Measurements from ENCODE around the gene CD22. TPM values are rescaled to one million over a fixed set of nuclear protein-coding genes. Genes with fewer than 3 reads are reported as not detected.

CD22 gene
- polyA plus RNA-seq, 2 donors = 0.71 to 1.2 TPM

DNA sequence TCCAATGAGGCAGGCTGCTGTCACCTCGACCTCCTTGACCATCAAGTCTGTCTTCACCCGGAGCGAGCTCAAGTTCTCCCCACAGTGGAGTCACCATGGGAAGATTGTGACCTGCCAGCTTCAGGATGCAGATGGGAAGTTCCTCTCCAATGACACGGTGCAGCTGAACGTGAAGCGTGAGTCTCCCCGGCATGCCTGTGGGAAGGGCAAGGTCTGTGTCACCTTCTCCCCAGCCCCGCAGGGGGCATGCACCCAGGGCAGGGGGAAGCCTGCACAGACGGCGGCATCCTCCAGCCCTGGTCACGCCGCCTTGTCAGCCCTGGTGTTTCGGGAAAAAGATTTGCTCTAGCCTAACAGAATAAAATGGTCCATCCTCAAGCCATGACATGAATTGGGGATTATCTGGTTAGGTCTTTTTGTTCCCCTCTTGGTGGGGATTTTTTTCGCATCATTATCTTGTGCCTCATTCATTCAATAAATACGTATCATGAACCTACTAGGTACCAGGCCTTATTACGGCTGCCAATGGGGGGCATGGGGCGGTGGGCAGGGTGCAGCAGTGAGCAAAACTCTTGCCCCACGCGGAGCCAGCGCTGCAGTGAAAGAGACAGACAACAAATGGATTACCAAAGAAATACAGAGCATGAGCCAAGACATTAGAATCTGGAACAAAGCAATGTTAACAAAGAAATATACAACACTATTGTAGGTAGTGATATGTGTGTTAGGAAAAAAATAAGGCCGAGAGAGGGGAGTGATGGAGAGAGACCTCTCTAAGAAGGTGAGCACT lies 7.4 kb downstream of the CD22 start:
- Histone ChIP-seq H3K4me3 (ENCODE audit: low read depth in 1 of 2, low read length in 2 of 2) (no peak overlapping the region), H3K4me1 (ENCODE audit: control insufficient read depth in 2 of 2, insufficient read depth in 2 of 2, low read length in 1 of 2) (no peaks in the 10 kb centered on the region), H3K36me3 (ENCODE audit: control insufficient read depth in 2 of 2, insufficient read depth in 2 of 2, low read length in 1 of 2) (no peaks in the 10 kb centered on the region), H3K9me3 (ENCODE audit: control insufficient read depth in 2 of 2, insufficient read depth in 1 of 2, low read depth in 1 of 2, low read length in 1 of 2) (no peaks in the 10 kb centered on the region), H3K27me3 (ENCODE audit: control insufficient read depth in 1 of 2, insufficient read depth in 2 of 2, low read length in 2 of 2) (no peaks in the 10 kb centered on the region), H3K27ac (ENCODE audit: low read depth in 2 of 2, low read length in 1 of 2) (no peak overlapping the region)
- WGBS, 2 donors = 79 to 81% methylated on average over 21 of the region's 21 CpGs

DNA sequence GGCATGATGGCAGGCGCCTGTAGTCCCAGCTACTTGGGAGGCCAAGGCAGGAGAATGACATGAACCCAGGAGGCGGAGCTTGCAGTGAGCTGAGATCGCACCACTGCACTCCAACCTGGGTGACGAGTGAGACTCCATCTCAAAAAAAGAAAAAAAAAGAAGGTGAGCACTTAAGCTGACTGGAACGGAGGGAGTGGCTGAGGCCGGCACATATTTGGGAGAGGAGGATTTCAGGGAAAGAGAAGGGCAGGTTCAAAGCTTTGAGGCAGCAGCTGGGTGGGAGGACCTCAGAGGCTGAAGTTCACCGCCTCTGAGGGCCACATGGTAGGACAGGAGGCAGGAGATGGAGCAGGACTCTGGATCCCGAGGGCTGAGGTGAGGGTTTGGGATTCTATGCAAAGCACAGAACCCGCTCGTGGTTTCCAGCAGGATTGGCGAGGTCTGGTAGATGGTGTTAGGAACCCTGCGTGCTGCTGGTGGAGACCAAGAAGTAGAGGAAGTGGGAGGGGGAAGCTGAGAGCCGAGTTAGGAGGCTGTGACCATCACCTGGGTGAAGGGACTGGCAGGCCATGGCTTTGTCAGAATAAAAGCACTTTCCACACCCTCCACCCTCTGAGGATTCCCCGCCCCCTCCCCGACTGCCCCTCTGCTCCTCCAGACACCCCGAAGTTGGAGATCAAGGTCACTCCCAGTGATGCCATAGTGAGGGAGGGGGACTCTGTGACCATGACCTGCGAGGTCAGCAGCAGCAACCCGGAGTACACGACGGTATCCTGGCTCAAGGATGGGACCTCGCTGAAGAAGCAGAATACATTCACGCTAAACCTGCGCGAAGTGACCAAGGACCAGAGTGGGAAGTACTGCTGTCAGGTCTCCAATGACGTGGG lies 8.4 kb downstream of the CD22 start:
- Histone ChIP-seq H3K27me3 (ENCODE audit: control insufficient read depth in 1 of 2, insufficient read depth in 2 of 2, low read length in 2 of 2) (no peaks in the 10 kb centered on the region), H3K4me1 (ENCODE audit: control insufficient read depth in 2 of 2, insufficient read depth in 2 of 2, low read length in 1 of 2) (no peaks in the 10 kb centered on the region), H3K27ac (ENCODE audit: low read depth in 2 of 2, low read length in 1 of 2) (no peak overlapping the region), H3K36me3 (ENCODE audit: control insufficient read depth in 2 of 2, insufficient read depth in 2 of 2, low read length in 1 of 2) (no peaks in the 10 kb centered on the region), H3K4me3 (ENCODE audit: low read depth in 1 of 2, low read length in 2 of 2) (no peak overlapping the region), H3K9me3 (ENCODE audit: control insufficient read depth in 2 of 2, insufficient read depth in 1 of 2, low read depth in 1 of 2, low read length in 1 of 2) (no peaks in the 10 kb centered on the region)
- 73 to 78% methylated on average over 25 of the region's 25 CpGs for WGBS, 2 donors

DNA sequence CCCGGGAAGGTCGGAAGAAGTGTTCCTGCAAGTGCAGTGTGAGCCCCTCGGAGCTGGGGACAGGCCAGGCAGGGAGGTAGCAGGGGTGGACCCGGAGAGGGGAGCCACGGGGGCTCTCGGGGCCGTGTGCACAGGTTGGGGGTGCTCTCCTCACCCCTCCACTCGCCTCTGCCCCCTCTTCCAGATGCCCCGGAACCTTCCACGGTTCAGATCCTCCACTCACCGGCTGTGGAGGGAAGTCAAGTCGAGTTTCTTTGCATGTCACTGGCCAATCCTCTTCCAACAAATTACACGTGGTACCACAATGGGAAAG lies 9.0 kb downstream of the CD22 start:
- Histone ChIP-seq H3K4me3 (ENCODE audit: low read depth in 1 of 2, low read length in 2 of 2) (no peak overlapping the region), H3K4me1 (ENCODE audit: control insufficient read depth in 2 of 2, insufficient read depth in 2 of 2, low read length in 1 of 2) (no peaks in the 10 kb centered on the region)
- 76 to 77% methylated on average over 13 of the region's 13 CpGs for WGBS, 2 donors

DNA sequence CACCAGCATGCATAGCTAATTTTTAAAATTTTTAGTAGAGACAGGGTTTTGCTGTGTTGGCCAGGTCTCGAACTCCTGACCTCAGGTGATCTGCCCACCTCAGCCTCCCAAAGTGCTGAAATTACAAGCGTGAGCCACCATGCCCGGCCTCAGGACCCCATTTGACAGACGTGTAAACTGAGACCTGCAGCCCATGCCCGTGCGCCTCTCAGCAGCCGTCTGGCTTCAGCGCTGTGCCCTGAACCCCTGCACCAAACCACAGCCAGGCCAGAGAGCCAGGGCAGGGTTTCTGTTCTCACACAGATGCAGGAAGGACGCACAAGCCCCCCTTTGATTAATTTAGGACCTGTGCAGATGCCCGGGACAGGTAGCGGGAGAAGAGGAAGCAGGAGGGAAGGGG lies 11.4 kb downstream of the CD22 start:
- no peaks in the 10 kb centered on the region for H3K9me3 ChIP-seq (ENCODE audit: control insufficient read depth in 2 of 2, insufficient read depth in 1 of 2, low read depth in 1 of 2, low read length in 1 of 2)
- 81 to 91% methylated on average over 11 of the region's 11 CpGs for WGBS, 2 donors
- H3K36me3 ChIP-seq (ENCODE audit: control insufficient read depth in 2 of 2, insufficient read depth in 2 of 2, low read length in 1 of 2) = no peaks in the 10 kb centered on the region
- H3K27me3 ChIP-seq (ENCODE audit: control insufficient read depth in 1 of 2, insufficient read depth in 2 of 2, low read length in 2 of 2) = no peaks in the 10 kb centered on the region
- H3K27ac ChIP-seq (ENCODE audit: low read depth in 2 of 2, low read length in 1 of 2) = no peak overlapping the region
- peaks cover 0 to 4% of the 10 kb centered on the region in 2 donors for H3K4me1 ChIP-seq (ENCODE audit: control insufficient read depth in 2 of 2, insufficient read depth in 2 of 2, low read length in 1 of 2)
- no peak overlapping the region for H3K4me3 ChIP-seq (ENCODE audit: low read depth in 1 of 2, low read length in 2 of 2)

More for the DNA sequence above, 9.0 kb downstream of the CD22 start:
- H3K27me3 ChIP-seq (ENCODE audit: control insufficient read depth in 1 of 2, insufficient read depth in 2 of 2, low read length in 2 of 2) = no peaks in the 10 kb centered on the region
- no peaks in the 10 kb centered on the region for H3K36me3 ChIP-seq (ENCODE audit: control insufficient read depth in 2 of 2, insufficient read depth in 2 of 2, low read length in 1 of 2)
- H3K9me3 ChIP-seq (ENCODE audit: control insufficient read depth in 2 of 2, insufficient read depth in 1 of 2, low read depth in 1 of 2, low read length in 1 of 2) = no peaks in the 10 kb centered on the region
- H3K27ac ChIP-seq (ENCODE audit: low read depth in 2 of 2, low read length in 1 of 2) = no peak overlapping the region

DNA sequence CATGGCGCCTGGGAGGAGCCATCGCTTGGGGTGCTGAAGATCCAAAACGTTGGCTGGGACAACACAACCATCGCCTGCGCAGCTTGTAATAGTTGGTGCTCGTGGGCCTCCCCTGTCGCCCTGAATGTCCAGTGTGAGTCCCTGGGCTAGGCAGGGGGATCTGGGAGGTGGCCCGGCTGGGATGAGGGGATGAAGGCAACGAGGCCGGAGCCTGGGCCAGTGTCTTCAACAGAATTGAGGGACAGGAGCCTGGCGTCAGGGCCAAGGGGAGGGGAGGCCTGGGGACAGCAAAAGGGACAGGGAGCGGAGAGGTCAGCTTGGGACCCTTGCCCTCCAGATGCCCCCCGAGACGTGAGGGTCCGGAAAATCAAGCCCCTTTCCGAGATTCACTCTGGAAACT lies 12.0 kb downstream of the CD22 start:
- Histone ChIP-seq H3K27ac (ENCODE audit: low read depth in 2 of 2, low read length in 1 of 2) (no peak overlapping the region), H3K9me3 (ENCODE audit: control insufficient read depth in 2 of 2, insufficient read depth in 1 of 2, low read depth in 1 of 2, low read length in 1 of 2) (no peaks in the 10 kb centered on the region), H3K36me3 (ENCODE audit: control insufficient read depth in 2 of 2, insufficient read depth in 2 of 2, low read length in 1 of 2) (no peaks in the 10 kb centered on the region), H3K27me3 (ENCODE audit: control insufficient read depth in 1 of 2, insufficient read depth in 2 of 2, low read length in 2 of 2) (no peaks in the 10 kb centered on the region), H3K4me1 (ENCODE audit: control insufficient read depth in 2 of 2, insufficient read depth in 2 of 2, low read length in 1 of 2) (peaks cover 0 to 4% of the 10 kb centered on the region in 2 donors), H3K4me3 (ENCODE audit: low read depth in 1 of 2, low read length in 2 of 2) (no peak overlapping the region)
- 78 to 81% methylated on average over 16 of the region's 16 CpGs for WGBS, 2 donors

DNA sequence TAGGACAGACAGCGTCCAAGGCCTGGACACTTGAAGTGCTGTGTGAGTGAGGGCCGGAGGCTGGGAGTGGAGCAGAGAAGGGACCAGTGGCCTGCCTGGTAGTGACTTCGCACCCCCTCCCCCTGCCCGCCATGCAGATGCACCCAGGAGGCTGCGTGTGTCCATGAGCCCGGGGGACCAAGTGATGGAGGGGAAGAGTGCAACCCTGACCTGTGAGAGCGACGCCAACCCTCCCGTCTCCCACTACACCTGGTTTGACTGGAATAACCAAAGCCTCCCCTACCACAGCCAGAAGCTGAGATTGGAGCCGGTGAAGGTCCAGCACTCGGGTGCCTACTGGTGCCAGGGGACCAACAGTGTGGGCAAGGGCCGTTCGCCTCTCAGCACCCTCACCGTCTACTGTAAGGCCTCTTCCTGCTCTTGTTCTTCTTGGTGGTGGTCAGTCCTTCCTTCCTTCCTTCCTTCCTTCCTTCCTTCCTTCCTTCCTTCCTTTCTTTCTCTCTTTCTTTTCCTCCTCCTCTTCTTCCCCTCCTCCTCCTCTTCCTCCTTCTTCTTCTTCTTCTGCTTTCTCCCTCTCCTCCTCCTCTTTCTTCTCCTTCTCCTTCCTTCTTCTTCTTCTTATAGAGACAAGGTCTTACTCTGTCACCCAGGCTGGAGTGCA lies 12.7 kb downstream of the CD22 start:
- Histone ChIP-seq H3K36me3 (ENCODE audit: control insufficient read depth in 2 of 2, insufficient read depth in 2 of 2, low read length in 1 of 2) (no peaks in the 10 kb centered on the region), H3K27me3 (ENCODE audit: control insufficient read depth in 1 of 2, insufficient read depth in 2 of 2, low read length in 2 of 2) (no peaks in the 10 kb centered on the region), H3K9me3 (ENCODE audit: control insufficient read depth in 2 of 2, insufficient read depth in 1 of 2, low read depth in 1 of 2, low read length in 1 of 2) (no peaks in the 10 kb centered on the region), H3K4me3 (ENCODE audit: low read depth in 1 of 2, low read length in 2 of 2) (no peak overlapping the region), H3K4me1 (ENCODE audit: control insufficient read depth in 2 of 2, insufficient read depth in 2 of 2, low read length in 1 of 2) (peaks cover 0 to 4% of the 10 kb centered on the region in 2 donors), H3K27ac (ENCODE audit: low read depth in 2 of 2, low read length in 1 of 2) (no peak overlapping the region)
- WGBS, 2 donors = 82 to 89% methylated on average over 14 of the region's 14 CpGs

DNA sequence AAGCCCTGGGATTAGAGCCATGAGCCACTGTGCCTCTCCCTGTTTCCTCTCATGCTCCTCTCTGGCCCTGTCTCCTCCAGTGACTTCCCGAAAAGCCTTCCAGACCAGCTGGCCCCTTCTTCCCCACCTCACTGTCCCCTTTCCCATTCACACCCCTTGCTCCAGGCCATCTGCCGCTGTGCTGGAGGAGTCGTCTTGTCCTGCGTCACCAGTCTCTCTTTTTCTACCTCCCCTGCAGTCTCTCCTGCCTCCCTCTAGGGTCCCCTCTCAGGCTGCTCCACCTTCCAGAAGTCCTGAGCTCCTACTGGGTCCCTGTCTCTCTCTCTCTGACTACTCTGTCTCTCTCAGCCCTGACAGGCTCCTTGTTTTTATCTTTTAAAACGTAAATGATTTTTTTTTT lies 13.4 kb downstream of the CD22 start:
- Histone ChIP-seq H3K4me1 (ENCODE audit: control insufficient read depth in 2 of 2, insufficient read depth in 2 of 2, low read length in 1 of 2) (peaks cover 0 to 4% of the 10 kb centered on the region in 2 donors), H3K27ac (ENCODE audit: low read depth in 2 of 2, low read length in 1 of 2) (no peak overlapping the region), H3K9me3 (ENCODE audit: control insufficient read depth in 2 of 2, insufficient read depth in 1 of 2, low read depth in 1 of 2, low read length in 1 of 2) (no peaks in the 10 kb centered on the region), H3K36me3 (ENCODE audit: control insufficient read depth in 2 of 2, insufficient read depth in 2 of 2, low read length in 1 of 2) (no peaks in the 10 kb centered on the region), H3K27me3 (ENCODE audit: control insufficient read depth in 1 of 2, insufficient read depth in 2 of 2, low read length in 2 of 2) (no peaks in the 10 kb centered on the region), H3K4me3 (ENCODE audit: low read depth in 1 of 2, low read length in 2 of 2) (no peak overlapping the region)
- 57 to 70% methylated on average over 5 of the region's 5 CpGs for WGBS, 2 donors

DNA sequence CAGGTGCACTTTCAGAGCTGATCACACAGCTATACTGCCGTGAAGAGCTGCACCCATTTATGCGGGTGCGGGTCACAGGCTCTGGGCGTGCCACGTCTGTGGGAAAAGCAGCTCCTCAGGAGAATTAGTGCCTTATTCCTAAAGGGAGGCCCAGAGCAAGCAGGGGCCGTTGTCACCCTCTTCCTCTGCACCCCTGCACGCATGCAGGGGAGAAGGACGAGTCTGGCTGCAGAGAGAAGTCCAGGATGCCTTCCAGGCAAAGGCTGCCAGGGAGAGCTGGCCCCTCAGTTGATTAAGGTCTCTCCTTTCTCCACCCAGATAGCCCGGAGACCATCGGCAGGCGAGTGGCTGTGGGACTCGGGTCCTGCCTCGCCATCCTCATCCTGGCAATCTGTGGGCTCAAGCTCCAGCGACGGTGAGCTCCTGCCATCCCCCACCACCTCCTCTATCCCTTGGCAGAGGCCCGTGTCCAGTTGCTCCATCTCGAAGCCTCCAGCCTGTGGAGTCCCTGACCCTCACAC lies 15.6 kb downstream of the CD22 start:
- H3K27me3 ChIP-seq (ENCODE audit: control insufficient read depth in 1 of 2, insufficient read depth in 2 of 2, low read length in 2 of 2) = no peaks in the 10 kb centered on the region
- no peak overlapping the region for H3K4me3 ChIP-seq (ENCODE audit: low read depth in 1 of 2, low read length in 2 of 2)
- peaks cover 0 to 4% of the 10 kb centered on the region in 2 donors for H3K4me1 ChIP-seq (ENCODE audit: control insufficient read depth in 2 of 2, insufficient read depth in 2 of 2, low read length in 1 of 2)
- 74 to 76% methylated on average over 17 of the region's 17 CpGs for WGBS, 2 donors
- no peaks in the 10 kb centered on the region for H3K36me3 ChIP-seq (ENCODE audit: control insufficient read depth in 2 of 2, insufficient read depth in 2 of 2, low read length in 1 of 2)
- H3K9me3 ChIP-seq (ENCODE audit: control insufficient read depth in 2 of 2, insufficient read depth in 1 of 2, low read depth in 1 of 2, low read length in 1 of 2) = no peaks in the 10 kb centered on the region
- no peak overlapping the region for H3K27ac ChIP-seq (ENCODE audit: low read depth in 2 of 2, low read length in 1 of 2)

DNA sequence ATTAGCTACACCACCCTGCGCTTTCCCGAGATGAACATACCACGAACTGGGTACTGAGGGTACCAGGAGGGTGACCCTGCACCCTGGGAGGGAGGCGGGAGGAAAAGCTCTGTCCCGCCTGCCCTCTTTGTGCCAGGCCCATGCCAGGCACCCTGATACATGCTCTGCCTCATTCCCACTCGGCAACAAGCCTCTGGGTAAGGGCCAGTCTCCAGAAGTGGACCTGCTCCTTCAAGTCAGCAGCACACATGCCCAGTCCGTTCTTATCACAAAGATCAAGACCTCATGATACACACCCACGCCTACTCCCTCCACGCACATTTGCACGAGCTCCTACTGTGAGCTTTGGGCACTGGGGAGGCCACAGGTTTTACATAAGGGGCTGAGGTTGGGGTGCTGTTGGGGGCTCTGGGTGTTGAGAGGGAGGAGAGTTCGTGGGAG lies 16.7 kb downstream of the CD22 start:
- no peaks in the 10 kb centered on the region for H3K9me3 ChIP-seq (ENCODE audit: control insufficient read depth in 2 of 2, insufficient read depth in 1 of 2, low read depth in 1 of 2, low read length in 1 of 2)
- H3K4me1 ChIP-seq (ENCODE audit: control insufficient read depth in 2 of 2, insufficient read depth in 2 of 2, low read length in 1 of 2) = peaks cover 0 to 4% of the 10 kb centered on the region in 2 donors
- H3K4me3 ChIP-seq (ENCODE audit: low read depth in 1 of 2, low read length in 2 of 2) = no peak overlapping the region
- no peaks in the 10 kb centered on the region for H3K36me3 ChIP-seq (ENCODE audit: control insufficient read depth in 2 of 2, insufficient read depth in 2 of 2, low read length in 1 of 2)
- WGBS, 2 donors = 67 to 69% methylated on average over 10 to 11 of the region's 11 CpGs
- H3K27ac ChIP-seq (ENCODE audit: low read depth in 2 of 2, low read length in 1 of 2) = no peak overlapping the region
- H3K27me3 ChIP-seq (ENCODE audit: control insufficient read depth in 1 of 2, insufficient read depth in 2 of 2, low read length in 2 of 2) = no peaks in the 10 kb centered on the region
